Measurements from ENCODE around the gene SLC39A5. TPM values are rescaled to one million over a fixed set of nuclear protein-coding genes. Genes with fewer than 3 reads are reported as not detected.

Gene SLC39A5
- total and polyA plus RNA-seq, 2 of the 13 experiments (the other 11 are each of a cell fraction or from before 2014, with no cell fraction given): 59.7 to 101 TPM

GRCh38 chr12:56230432-56231183 is 757 bp downstream of the SLC39A5 start (continued):
- TF ChIP-seq ZNF703 (CRISPR knock-in tag; IDR thresholded peaks at IDR 0.05; ENCODE audit: borderline replicate concordance) (no peak), TRIM24 (CRISPR knock-in tag; IDR thresholded peaks at IDR 0.05) (no peak), ZNF530 (CRISPR knock-in tag; IDR thresholded peaks at IDR 0.05; ENCODE audit: low read depth) (no peak), ERF (CRISPR knock-in tag; IDR thresholded peaks at IDR 0.05) (peak; percentile 45; the same call in 1 of the 2 replicates), REPIN1 (CRISPR knock-in tag; IDR thresholded peaks at IDR 0.05; ENCODE audit: borderline replicate concordance, low read depth) (peak; percentile 25; the same call in 1 of the 2 replicates), ZNF629 (CRISPR knock-in tag; conservative IDR thresholded peaks at IDR 0.05) (no peak), ZNF607 (CRISPR knock-in tag; IDR thresholded peaks at IDR 0.05; ENCODE audit: borderline replicate concordance) (no peak; the same call in 1 of the 2 replicates), RBM39 (IDR thresholded peaks at IDR 0.05; ENCODE audit: low read depth, low read length, poor library complexity, severe bottlenecking) (no peak), MIER3 (CRISPR knock-in tag; IDR thresholded peaks at IDR 0.05; ENCODE audit: borderline replicate concordance) (no peak), KLF12 (CRISPR knock-in tag; IDR thresholded peaks at IDR 0.05; ENCODE audit: borderline replicate concordance) (no peak; the same call in 1 of the 2 replicates), SOX13 (IDR thresholded peaks at IDR 0.05) (no peak), SOX13 (CRISPR knock-in tag; conservative IDR thresholded peaks at IDR 0.05 in 1 of 2, IDR thresholded peaks at IDR 0.05 in 1 of 2) (no peak; a peak in 1 of 4 replicates), ZNF124 (CRISPR knock-in tag; IDR thresholded peaks at IDR 0.05) (0 out of 2 replicates have a peak, but pooled peaks have one; percentile 2), ZNF512B (CRISPR knock-in tag; IDR thresholded peaks at IDR 0.05; ENCODE audit: borderline replicate concordance) (no peak)
- TF ChIP-seq, protein P1, sequence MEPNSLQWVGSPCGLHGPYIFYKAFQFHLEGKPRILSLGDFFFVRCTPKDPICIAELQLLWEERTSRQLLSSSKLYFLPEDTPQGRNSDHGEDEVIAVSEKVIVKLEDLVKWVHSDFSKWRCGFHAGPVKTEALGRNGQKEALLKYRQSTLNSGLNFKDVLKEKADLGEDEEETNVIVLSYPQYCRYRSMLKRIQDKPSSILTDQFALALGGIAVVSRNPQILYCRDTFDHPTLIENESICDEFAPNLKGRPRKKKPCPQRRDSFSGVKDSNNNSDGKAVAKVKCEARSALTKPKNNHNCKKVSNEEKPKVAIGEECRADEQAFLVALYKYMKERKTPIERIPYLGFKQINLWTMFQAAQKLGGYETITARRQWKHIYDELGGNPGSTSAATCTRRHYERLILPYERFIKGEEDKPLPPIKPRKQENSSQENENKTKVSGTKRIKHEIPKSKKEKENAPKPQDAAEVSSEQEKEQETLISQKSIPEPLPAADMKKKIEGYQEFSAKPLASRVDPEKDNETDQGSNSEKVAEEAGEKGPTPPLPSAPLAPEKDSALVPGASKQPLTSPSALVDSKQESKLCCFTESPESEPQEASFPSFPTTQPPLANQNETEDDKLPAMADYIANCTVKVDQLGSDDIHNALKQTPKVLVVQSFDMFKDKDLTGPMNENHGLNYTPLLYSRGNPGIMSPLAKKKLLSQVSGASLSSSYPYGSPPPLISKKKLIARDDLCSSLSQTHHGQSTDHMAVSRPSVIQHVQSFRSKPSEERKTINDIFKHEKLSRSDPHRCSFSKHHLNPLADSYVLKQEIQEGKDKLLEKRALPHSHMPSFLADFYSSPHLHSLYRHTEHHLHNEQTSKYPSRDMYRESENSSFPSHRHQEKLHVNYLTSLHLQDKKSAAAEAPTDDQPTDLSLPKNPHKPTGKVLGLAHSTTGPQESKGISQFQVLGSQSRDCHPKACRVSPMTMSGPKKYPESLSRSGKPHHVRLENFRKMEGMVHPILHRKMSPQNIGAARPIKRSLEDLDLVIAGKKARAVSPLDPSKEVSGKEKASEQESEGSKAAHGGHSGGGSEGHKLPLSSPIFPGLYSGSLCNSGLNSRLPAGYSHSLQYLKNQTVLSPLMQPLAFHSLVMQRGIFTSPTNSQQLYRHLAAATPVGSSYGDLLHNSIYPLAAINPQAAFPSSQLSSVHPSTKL (CRISPR knock-in tag; IDR thresholded peaks at IDR 0.05): no peak; the same call in 1 of the 2 replicates
- TF ChIP-seq, protein P2, sequence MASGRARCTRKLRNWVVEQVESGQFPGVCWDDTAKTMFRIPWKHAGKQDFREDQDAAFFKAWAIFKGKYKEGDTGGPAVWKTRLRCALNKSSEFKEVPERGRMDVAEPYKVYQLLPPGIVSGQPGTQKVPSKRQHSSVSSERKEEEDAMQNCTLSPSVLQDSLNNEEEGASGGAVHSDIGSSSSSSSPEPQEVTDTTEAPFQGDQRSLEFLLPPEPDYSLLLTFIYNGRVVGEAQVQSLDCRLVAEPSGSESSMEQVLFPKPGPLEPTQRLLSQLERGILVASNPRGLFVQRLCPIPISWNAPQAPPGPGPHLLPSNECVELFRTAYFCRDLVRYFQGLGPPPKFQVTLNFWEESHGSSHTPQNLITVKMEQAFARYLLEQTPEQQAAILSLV (CRISPR knock-in tag; IDR thresholded peaks at IDR 0.05; ENCODE audit: borderline replicate concordance): no peak
- TF ChIP-seq, protein P3, sequence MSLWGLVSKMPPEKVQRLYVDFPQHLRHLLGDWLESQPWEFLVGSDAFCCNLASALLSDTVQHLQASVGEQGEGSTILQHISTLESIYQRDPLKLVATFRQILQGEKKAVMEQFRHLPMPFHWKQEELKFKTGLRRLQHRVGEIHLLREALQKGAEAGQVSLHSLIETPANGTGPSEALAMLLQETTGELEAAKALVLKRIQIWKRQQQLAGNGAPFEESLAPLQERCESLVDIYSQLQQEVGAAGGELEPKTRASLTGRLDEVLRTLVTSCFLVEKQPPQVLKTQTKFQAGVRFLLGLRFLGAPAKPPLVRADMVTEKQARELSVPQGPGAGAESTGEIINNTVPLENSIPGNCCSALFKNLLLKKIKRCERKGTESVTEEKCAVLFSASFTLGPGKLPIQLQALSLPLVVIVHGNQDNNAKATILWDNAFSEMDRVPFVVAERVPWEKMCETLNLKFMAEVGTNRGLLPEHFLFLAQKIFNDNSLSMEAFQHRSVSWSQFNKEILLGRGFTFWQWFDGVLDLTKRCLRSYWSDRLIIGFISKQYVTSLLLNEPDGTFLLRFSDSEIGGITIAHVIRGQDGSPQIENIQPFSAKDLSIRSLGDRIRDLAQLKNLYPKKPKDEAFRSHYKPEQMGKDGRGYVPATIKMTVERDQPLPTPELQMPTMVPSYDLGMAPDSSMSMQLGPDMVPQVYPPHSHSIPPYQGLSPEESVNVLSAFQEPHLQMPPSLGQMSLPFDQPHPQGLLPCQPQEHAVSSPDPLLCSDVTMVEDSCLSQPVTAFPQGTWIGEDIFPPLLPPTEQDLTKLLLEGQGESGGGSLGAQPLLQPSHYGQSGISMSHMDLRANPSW (CRISPR knock-in tag; IDR thresholded peaks at IDR 0.05; ENCODE audit: borderline replicate concordance): no peak

All from HepG2 (cell line).